Renal pelvis (tissue), 4 donors: ENCODE results near the gene TRIM7. TPM values are rescaled to one million over a fixed set of nuclear protein-coding genes. Genes with fewer than 3 reads are reported as not detected.

Experiments
- DNase-seq: peaks from one replicate; pipeline ENCODE4 v3.0.0-alpha.2; 2013
- polyA plus RNA-seq, 3 donors: library from polyadenylated mRNA; unstranded; fragments of 120-200 nt; gene quantifications; one replicate each; pipeline ENCODE4 v1.2.1, GENCODE V29; 2013; ENCODE audit not compliant: insufficient read length in 3 of 3

TRIM7 gene
- polyA plus RNA-seq, 3 donors: 0.23 to 0.42 (median 0.31) TPM

DNA sequence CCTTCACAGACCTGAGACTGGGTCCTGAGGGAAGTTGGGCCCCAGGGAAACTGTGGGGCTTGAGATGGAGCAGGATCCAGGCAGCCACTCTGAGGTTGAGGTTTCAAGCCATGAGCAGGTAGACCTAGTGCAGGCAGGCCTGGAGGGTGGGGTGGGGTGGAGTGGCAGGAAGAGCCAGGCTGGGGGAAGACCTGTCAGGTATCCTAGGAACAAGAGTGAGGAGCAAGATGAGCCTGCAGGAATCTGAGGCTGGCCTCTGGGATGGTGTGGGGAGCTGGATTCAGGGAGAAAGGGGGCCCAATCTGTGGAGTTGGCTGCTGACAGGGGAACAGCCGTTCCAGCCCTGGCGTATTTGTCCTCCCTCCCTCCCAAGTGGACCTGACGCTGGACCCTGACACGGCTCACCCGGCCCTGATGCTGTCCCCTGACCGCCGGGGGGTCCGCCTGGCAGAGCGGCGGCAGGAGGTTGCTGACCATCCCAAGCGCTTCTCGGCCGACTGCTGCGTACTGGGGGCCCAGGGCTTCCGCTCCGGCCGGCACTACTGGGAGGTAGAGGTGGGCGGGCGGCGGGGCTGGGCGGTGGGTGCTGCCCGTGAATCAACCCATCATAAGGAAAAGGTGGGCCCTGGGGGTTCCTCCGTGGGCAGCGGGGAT lies 28.9 kb upstream of the TRIM7 start:
- no peak for DNase-seq

DNA sequence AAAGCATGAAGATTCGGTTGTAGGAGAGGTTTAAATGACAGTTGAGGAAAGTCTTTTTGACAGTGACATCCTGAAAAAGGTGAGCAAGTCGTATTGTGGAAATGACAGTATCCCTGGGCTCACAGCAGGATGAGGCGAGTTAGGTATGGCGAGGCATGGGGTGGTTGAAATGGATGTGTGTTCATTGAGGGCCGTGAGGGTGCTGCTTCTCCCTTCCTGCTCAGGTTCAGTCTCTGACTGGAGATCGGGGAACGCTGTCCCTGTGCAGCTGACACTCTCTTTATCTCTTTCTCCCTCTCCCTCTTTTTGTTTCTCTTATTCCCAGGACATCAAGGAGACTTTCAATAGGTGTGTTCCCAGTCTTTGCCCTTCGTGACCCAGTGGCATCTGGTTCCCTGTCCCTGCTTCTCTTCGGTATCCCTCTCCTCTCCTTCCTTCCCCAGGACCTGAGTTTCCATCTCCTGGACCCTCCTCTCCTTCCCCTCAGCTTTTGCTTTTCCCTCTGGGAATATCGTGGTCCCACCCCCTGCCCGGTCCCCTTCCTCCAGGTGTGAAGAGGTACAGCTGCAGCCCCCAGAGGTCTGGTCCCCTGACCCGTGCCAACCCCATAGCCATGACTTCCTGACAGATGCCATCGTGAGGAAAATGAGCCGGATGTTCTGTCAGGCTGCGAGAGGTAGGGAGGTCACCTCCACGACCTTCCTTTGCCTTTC lies 28.2 kb upstream of the TRIM7 start:
- no peak for DNase-seq

GRCh38 chr5:181232593-181232992 lies 27.6 kb upstream of the TRIM7 start:
- DNase-seq: no peak

DNA sequence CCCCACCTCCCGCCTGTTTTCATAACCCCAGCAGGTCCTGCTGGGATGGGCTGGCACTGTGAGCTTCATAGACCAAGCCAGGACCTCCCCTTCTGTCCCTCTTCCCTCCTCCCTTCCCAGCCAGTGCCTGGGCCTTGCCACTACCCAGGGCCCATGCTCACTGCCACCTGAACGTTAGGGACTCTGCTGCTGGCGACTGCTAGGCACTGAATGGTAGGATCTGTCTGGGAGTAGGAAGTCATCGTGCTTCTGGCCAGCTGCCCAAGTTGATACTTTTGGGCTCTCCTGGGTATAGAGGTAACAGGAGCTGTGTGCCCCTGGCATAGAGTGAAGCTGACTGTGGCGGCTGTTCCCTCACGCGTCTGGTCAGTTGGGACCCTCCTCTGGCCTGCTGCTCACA lies 26.4 kb upstream of the TRIM7 start:
- DNase-seq: no peak

- DNase-seq: no peak
Observed at GRCh38 chr5:181230551-181230950, 25.6 kb upstream of the TRIM7 start.

DNA sequence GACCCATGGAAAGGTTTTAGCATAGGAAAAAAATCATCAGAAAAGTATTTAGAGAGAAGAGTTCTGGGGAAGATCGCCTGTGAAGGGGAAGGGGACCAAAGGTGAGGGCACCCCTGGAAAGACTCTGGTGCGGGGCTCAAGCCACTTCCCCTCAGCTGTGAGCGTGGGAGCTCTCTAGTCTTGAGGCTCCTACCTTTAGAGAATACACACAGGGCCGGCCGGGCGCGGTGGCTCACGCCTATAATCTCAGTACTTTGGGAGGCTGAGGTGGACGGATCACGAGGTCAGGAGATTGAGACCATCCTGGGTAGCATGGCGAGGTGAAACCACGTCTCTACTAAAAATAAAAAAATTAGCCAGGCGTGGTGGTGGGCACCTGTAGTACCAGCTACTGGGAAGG lies 25.0 kb upstream of the TRIM7 start:
- DNase-seq: no peak

DNA sequence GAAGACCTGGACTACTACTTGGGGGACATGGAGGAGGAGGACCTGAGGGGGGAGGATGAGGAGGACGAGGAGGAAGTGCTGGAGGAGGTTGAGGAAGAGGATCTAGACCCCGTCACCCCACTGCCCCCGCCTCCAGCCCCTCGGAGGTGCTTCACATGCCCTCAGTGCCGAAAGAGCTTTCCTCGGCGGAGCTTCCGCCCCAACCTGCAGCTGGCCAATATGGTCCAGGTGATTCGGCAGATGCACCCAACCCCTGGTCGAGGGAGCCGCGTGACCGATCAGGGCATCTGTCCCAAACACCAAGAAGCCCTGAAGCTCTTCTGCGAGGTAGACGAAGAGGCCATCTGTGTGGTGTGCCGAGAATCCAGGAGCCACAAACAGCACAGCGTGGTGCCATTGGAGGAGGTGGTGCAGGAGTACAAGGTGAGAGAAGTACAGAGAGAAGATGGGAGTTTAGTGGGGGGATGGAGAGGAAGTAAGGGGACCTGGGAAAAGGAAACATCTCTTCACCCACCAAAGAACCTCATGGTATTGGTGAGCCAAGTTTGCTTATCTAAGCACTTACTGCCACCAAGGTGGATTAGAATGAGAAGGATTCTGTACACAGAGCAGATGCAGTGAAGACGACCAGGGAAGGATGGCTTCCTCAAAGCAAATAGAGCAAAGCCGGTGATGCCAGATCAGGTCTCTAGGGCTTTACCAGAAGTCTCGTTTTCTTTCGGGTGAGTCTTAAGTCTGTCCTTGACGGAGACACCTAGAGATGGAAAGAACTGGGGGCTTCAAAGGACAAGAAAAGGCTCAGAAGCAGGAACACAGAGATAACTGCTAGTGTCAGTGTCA lies 19.6 kb upstream of the TRIM7 start:
- DNase-seq: no peak

GRCh38 chr5:181223729-181224389 lies 18.9 kb upstream of the TRIM7 start:
- no peak for DNase-seq

DNA sequence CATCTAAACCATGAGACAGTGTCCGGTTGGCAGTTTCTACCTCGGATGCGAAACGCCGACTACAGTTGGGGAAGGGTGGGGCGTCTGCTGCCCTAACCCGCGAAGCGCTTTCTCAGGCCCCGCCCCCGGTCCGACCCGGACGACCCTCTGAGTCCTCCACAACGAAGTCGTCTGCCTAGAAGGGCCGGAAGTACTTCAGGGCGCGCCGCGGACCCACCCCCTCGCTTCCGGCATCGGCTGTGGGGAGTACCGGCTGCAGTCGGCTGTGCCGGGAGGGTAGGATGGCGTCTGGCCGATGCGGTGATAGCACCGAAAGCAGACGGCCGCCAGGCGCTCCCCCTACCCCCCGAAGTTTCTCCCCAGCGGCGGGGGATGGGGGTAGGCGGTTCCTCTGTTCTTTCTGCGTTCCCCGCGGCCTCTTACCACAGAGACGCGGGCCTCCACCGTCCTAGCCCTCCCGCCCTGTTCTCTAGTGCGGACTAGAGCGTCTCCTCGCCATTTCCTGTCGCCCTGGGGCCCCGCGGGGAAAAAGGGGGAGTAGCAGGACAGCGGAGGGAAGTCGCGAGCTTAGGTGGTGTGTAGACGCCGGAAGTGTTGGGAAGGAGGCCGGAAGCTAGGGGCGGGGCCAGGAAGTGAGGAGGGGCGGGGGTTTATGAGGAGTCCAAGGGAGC lies 18.2 kb upstream of the TRIM7 start, which contains the start of gene TRIM41:
TSS of gene TRIM41 (plus strand) at position 224 of the 671 bp plus-strand sequence. CDS start 719 bp downstream, outside the sequence.
- DNase-seq: peak; percentile 98

DNA sequence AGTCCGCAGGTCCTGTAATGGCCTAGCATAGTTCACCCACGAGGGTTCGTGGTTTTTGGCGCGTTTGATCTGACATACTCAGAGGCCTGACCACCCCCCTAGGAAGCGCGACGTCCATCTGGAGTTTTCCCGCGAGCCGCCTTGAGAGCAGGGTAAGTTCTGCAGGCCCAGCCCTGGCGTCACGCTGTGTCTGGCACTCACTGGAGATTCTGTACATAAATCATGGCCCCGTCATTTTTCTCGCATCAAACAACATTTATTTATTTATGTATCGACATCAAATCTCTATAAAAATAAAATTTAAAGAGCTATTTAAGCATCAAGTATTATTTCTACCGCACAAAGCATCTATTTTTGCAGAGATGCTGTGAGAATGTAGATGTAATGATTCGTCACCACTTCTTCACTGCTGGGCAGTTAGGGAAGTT lies 17.6 kb upstream of the TRIM7 start:
- no peak for DNase-seq

GRCh38 chr5:181221792-181222629 lies 17.0 kb upstream of the TRIM7 start:
- peak; percentile 91 for DNase-seq

DNA sequence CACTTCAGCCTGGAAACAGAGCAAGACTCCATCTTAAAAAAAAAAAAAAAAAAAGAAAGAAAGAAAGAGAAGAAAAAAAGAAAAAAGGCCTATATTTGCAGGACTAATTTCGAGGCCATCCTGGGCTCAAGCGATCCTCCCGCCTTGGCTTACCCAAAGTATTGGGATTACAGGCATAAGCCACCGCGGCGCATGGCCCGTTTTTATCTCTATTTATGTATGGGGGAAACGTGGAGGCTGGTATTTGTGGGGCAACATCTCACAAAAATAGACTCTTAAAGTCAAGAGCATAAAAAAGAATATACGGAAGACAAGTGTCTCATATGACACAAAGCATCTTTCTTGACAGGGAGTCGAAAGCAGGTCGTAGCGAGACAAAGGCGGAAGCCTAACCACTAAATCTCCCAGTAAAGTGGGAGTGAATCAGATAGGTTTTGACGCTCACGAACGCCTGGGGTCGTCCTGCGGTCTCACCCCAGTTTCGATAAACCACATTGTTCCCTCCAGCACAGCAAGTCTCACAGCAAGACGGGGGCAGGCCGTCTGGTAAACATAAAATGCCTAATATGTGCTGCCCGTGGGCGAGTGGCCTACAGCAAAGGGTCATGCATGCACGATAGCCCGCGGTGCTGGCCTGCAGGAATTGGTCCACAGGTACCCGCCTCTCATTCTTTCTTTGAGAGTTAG lies 16.3 kb upstream of the TRIM7 start:
- no peak for DNase-seq

- DNase-seq: no peak
Observed at GRCh38 chr5:181220178-181220515, 15.2 kb upstream of the TRIM7 start.

- DNase-seq: no peak
Observed at GRCh38 chr5:181219262-181220177, 14.5 kb upstream of the TRIM7 start.

DNA sequence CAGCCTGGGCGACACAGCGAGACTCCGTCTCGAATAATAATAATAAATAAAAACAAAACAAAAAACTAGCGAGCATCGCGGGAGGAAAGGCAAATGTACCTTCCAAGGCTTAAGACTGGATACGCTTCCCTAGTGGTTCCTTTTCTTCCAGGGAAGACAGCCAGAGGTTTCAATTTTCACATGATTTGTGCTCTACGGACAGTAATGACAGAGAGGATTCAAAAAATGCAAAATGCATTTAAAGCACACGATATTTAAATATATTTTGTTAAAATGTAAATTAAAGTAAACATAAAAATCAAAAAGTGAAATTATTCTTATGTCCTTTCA lies 13.8 kb upstream of the TRIM7 start:
- DNase-seq: no peak

DNA sequence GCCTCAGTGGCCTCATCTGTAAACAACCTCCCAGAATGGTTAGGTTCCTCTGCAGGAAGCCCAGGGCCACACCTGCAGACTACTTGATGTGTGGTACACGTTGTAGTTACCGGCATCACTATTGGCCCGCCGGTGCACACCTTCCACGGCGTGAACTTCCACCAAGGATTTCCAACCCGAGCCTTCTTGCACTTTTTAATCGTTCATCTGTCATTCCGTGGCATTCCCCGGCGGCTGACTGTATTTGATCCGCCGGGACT lies 12.7 kb upstream of the TRIM7 start:
- DNase-seq: no peak

DNA sequence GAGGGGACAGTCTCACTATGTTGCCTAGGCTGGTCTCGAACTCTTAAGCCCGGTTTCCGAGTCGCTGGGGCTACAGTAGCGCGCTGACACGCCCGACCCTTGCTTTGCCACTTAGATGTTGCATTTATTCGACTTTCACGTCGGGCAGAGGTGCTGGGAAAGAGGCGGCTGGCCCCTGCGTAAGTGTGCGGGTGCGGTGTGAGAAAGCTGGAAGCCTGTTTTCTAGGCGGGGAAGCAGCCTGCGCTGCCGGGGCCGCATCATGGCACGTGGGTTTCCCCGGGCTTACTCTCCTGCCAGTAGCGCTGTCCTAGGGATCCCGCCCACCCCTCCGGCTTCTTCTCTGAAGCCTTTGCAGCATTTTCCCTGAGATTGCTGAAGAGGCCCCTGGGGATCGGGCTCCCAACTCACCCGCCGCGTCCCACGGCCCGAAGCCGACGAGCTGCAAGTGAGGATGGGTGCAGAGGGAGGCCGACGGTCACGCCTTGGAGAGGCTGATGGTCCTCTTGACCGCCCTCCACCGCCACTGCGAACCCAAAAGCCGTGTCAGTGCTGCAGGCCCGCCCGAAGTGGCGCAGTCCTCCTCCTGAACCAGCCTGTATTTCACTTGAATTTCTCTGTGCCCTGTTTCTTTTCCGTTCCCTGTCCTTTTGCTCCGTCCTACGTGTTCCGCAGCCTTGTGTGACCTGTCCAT lies 12.3 kb upstream of the TRIM7 start:
- no peak for DNase-seq
